ENCODE results near the gene KCNA10.
A peak's percentile ranks its signal among the peaks of the same experiment; 100 is the strongest.
"Not testable (repeated sequence)": the region's sequence is repeated elsewhere in the genome, so short reads cannot be mapped to it uniquely, and the experiment has no call there.

KCNA10 gene

DNA sequence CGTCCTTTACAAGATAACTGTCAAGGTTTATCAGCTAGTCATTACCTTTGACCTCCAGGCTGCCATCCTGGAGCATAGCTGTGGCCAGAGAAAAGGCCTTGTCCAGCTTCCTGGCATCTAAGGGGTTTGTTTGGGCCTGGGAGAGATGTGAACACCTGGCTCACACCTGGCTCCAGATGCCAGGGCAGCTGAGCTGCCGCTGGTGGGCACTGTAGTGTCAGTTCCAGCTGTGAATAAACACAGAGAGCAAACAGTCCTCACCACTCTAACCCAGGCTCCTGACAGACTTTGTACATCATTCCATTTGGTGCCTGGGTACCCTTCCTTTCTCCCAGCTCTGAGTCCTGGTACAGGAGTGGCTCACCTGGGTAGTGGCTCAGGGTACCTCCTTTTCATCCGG lies 14.3 kb upstream of the KCNA10 start:
- DNase-seq, result no peak

DNA sequence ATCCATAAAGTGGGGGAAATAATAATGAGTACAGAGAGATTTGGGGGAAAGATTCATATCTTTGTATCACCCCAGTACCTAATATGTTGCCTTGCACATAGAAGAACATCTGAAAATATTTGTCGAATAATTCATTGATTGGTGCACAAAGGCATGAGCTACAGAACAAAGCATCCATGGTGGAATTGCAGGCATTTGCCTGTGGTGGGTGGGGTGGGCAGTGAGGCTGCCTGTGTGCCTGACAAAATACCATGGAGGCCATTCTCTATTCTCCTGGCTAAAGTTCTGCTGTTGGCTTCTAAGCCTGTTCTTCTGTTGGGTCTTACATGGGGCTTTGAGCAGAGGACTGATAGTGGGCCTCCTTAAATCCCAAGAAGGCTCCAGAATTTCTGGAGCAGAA lies 10.0 kb upstream of the KCNA10 start:
- DNase-seq, result no peak

DNA sequence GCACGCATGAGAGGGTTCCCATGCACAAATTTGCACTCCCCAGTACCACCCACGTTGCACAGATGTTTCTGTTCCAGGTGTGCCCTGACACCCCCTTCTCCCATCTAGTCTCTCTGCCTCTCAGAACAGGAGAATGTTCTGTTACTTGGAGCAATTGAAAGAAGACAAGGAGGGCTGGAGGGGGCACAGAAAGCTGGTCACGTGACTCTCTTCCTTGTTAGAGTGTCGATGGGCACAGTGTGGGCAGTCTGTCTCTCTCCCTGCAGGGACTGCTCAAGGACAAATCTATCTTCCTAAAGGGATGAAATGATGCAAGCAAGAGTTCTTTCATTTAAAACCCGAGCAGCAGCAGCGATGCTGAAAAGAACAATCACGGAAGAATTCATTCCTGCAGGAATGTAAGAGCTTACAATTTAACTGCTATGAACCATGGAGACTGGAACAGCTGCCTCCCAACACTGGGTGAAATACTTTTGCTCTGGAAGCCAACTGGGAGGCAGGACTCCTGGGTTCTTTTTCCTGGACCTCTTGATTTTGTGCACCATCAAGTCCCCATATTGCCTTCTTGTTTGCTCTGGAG lies 7.3 kb upstream of the KCNA10 start:
- no peak for DNase-seq

DNA sequence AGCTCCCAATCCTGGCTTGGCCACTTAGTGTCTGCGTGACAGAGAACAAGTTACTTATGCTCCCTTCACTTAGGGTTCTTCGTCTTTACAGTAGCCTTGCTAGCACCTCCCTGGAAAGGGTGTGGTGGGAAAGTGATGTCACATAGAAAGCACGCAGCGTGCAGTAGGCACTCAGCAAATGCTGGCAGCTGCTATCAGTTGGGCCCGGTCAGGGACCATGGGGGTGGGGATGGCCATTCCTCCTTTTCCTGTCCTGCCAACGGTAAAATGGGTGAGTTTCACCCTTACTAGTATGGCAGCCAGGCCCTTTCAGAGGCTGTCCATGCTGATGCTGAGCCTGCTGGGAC lies 6.2 kb upstream of the KCNA10 start:
- DNase-seq, result no peak

DNA sequence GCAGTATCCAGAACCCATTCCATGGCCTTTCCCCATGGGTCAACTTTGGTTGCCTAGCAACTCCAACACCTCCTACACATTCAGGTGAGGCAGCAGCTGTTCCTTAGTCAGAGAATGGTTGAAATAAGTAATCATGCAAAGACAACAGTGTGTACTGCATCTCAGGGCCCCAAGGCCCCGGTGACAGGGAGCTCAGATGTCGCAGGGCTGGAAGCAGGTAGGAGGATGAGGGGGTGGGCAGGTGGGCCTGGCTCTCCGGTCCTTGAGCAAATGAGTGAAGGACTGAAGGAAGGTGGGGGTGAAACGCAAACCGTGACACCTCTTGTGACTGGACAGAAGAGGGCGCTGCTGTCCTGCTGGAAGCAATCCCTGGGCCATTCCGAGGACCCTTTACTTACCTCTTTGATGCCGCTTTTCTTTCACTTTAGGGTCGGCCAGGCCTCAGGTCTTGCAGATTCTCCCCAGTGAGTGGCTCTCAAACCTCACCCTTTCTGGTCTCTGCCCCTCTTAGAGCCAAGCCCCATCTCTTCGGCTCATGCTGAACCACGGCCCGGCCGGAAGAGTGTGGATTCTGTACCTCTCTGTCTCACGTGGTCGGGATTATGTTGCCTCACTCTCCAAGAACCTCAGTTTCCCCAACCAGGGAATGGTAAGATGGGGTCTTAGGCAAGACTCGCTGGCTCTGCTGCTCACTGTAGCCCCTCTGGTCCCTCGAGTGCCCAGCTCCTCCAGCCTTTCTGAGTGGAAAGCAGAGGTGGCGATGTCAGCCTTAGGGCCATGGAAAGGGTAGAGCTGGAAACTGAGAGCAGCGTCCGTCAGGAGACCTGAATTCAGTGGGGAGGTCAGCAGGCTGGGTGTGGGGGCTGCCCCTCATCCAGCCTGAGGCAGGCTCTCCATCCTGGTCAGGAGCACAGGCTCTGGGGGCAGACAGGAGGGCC lies 5.6 kb upstream of the KCNA10 start:
- DNase-seq, result peak; percentile 80

DNA sequence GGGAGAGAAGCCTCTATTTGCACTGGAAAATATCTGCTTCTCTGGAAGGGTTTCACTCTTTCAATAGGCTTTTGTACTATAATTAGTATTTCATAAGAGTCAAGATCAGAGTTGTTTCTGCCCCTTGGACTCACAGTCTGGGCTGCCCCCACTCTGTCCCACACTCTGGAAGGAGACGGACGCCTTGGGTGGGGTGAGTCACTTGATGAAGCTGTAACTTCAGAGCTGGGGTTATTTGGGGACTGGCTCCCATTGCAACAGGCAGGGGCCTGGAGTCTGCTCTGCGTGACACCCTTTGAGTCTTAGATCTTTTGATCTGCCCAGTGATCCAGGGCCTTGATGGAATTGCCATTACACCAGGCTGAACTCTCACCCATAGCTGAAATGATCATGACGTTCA lies 4.0 kb upstream of the KCNA10 start:
- DNase-seq, result no peak

DNA sequence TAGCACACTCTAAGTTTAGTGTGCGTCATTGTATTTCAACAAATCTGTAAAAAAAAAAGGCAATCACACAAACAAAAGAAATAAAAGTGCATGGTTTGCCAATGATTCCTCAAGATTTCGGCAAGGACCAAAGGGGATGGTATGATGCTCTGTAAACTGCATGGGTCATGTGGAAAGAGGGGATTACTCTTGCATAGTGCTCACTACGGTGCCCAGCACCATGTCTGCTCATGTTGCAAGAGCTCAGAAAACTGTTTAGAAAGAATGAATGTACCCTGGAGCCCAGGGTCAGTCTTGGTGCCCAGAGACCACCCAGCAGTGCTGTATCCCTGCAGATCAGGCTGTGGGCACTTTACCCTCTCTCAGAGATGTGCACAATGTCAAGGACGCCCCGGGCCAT lies 3.6 kb upstream of the KCNA10 start:
- DNase-seq, result no peak

DNA sequence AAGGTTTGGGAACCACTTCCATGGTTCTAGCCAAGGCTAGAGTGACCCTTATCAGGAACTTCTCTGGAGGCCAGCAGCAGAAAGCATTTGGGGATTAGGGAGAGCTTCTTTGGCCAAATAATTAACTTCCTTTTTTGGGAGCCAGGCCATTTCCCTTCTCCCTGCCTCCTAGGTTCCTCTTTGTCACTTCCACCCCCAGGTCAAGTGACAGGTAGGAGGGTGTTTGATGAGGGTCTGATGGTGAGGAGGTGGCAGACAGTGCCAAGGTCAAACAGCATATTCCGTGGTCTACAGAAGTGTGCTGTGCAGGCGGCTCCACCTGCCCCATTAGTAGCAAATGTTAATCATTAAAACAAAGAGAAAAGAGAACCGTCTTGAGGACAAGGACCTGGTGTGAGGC lies 1.9 kb upstream of the KCNA10 start:
- DNase-seq, result no peak

DNA sequence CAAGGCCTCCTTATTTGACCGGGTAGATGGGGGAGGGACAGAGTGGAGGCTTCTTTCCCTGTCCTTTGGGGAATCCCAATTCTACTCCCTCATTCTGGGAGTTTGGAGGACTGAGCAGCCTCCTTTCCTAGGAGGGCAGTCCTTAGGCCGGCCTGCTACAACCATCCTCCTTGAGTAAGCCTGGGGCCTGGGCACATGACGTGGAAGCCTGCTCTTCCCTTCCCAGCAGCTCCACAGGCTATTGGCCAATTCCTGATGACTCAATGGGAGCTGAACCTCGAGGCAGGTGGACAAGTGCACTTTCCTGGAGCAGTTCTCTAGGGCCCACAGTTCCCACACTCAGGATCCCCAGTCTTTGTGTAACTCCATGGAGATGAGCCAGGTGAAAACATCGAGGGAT lies 3.1 kb downstream of the KCNA10 start:
- DNase-seq, result no peak

DNA sequence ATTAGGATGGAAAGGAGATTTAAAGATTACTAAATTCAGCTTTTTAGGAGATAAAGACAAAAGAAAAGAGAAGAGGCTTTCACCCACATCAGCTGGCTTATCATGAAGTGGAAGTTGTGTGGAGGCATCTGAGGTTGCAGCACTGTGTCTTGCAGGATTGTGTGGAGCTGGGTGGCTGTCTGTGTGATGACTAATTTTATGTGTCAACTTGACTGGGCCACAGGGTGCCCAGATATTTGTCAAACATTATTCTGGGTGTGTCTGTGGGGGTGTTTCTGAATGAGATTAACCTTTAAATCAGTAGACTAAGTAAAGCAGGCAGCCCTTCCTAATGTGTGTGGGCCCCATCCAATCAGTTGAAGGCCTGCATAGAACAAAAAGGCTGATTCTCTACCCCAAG lies 3.9 kb downstream of the KCNA10 start:
- DNase-seq, result no peak

DNA sequence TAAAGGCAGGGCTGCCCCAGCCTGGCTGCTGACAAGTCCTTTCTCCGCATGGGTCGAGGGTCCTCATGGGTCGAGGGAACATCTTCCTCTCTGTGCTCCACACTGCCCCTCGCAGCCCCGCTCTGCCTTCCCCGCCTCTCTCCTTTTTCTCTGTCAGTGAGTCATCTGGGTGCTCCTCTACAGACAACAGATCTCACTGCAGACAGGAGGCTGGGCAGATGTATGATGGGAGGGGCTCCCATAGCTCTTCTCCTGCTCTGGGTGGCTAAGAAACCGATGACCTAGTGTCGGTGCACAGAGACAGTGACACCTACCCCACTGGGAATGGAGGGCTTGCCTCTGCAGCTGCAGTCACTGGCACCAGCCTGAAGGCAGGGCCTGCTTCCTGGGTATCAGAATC lies 5.5 kb downstream of the KCNA10 start:
- DNase-seq, result peak; percentile 95

DNA sequence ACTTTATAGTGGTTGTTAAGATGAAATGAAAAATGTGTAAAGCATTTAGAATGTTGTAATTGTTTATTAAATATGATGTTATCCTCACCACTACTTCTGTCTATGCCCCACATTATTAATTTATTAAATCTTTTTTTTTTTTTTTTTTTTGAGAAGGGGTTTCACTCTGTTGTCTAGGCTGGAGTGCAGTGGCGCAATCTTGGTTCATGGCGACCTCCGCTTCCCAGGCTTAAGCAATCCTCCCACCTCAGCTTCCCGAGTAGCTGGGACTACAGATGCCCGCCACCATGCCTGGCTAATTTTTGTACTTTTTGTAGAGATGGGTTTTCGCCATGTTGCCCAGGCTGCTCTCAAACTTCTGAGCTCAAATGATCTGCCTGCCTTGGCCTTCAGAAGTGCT lies 7.5 kb downstream of the KCNA10 start:
- DNase-seq, result no peak

DNA sequence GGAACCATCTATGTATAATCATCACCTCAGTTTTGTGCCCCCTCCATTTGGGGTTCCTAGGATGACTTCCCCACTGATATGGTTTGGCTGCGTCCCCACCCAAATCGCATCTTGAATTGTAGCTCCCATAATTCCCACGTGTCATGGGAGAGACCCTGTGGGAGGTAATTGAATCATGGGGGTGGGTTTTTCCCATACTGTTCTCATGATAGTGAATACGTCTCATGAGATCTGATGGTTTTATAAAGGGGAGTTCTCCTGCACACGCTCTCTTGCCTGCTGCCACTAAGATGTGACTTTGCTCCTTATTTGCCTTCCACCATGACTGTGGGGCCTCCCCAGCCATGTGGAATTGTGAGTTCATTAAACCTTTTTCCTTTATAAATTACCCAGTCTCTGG lies 8.1 kb downstream of the KCNA10 start:
- not testable (repeated sequence) for DNase-seq

DNA sequence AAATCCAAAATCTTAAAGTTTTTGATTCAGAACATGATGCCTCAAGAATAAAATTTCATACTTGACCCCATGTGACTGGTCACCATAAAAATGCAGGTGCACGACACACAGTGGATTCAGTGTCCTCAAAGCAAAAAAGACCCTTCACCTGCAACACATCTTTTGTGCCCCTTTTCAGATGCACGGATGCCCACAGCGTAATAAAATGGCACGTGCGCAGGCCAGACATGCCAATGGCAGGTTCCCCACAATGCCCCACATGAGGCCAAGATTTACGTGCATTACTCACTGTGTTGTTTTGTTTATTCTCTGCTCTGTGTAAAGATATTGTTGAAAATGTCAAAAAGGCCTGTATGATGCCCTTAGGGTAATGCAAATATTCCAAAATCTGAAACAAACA lies 9.3 kb downstream of the KCNA10 start:
- no peak for DNase-seq

DNA sequence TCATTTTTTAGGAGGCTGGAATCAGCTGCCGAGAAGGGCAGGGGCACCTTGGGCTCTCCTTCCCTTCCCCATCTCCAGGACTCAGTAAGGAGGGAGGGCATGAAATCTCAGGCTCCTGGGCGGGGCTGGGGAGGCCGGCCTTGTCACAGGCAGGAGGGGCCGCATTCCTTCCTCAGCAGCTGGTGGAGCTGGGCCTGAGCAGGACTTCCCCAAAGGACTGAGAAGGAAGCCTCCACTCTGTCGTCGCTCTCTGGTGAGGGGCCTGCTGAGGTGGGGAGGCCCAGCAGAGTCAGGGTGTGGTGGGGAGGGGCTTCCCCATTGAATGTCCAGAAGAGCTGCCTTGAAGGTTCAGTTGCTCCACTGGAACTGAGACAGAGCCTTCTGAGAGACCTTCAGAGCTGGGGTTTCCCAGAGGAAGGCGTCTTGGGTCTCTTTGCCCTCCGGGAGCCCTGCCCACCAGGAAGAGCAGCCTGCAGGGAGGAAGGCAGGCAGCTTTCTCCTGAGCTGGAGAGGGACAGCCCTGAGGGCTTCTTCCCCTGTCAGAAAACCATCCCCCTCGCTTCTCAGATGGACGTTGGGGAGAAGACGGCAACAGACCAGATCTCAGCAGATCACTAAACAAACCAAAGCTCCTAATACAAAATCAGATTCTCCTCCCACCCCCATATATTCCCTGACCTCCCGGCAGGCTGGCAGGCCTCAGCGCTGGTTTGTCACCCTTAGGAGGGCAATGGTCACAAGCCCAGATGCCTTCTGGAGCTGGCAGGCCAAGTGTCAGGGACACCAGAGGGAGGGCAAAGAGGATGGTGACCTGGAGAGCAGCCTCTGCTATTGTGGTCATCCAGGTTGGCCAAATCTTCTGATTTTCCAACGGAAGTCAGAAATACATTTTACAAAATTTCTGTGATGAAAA lies 10.7 kb downstream of the KCNA10 start:
- peak; percentile 89 for DNase-seq

DNA sequence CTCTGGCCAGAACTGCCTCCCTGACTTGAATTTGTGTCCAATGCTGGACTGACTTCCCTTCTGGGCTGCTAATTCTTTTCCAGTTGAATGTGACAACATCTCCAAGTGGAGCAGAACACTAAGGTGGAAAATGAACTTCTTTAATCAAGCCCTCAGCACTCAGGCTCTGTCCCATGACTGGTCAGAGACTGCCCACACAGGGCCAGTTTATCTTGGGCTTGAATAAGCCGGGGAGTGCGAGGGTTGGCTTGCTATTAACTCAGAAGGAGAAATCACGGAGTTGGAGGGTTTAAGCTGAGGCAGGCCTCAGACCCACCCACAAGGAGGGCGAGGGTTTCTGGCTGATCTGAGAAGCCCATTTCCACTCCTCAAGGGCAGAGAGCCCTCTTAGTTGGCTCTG lies 12.4 kb downstream of the KCNA10 start:
- DNase-seq, result no peak

DNA sequence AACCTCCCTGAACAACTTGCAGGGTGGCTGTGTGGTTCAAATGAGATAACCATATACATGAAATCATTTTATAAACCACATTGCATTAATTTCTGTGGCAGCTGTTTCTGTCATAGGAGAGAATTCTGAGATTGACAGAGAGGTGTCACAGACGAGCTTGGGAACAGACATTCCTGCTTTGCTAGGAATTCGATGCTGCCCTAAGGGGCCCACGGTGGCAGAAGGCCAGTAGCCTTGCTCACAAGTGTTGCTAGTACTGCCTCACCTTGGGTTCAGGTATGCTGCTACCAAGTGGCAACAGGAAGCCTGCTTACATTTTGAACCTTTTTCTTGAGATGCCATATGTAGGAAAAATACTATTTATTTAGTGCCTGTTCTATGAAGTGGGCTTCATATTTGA lies 13.4 kb downstream of the KCNA10 start:
- DNase-seq, result peak; percentile 79

DNA sequence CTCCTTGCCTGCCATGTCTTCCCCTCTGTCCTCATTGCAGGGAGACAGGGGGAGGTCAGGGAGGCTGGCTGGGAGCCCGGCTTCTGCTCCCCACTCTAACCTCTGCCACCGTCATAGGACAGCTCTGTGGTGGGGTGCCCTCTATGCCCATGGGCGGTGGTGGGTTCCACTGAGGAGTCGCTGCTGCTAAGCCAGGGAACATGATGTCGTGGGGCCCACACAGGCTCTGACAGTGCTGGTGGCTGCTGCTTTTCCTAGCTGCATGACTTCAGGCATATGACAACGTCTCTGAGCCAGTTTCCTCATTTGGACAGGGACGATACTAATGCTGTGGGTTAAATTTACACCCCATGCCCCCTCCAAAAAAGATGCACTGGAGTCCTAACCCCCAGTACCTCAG lies 14.7 kb downstream of the KCNA10 start:
- no peak for DNase-seq

DNA sequence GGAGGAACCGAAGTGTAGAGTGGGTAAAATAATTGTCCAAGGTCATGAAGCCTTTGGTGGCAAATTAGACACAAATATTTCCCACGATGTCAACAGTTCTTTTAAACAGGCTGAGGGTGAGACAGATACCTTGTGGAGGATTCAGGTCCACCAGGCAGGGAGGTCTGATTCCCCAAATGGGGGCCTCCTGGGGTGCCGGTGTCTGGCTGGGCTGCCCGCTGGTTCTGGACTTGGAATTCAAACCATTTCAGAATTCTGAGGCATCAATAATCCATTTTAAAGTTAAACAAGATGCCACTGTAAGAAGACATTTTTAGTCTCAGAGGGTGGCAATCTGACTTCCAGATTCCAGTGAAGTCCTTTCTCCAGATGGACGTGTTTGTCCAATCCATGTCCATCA lies 15.5 kb downstream of the KCNA10 start:
- no peak for DNase-seq

DNA sequence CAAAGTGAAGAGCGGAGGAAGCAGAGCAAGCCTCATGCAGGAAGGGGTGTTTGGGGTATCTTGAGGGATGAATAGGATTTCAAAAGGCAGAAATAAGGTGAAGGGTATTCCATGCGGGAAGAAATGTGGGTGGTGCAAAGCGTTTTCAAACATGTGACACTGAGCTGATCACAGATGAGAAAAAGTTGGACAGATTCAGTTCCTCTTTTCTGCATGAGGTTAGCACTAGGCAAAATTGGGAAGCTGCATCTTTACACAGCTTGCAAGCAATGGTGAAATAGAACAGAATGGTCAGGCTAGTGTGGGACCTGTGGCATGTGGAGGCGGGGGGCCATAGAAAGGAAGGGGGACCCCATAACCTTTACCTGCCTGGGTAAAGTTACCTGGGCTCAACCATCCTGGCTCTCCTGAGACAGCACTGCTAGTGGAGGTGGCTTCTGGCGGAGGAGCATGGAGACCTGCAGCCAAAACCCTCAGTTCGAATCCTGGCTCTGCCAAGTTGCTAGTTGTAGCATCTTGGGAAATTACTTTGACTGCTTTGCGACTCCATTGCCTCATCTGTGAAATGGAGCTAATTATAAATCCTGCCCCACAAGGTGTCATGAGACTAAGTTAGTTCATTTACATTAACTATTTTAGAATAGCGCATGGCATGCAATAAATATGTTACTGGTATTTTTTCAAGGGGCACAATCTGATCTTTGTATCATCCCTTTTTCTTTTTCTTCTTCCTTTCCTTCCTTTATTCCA lies 16.4 kb downstream of the KCNA10 start:
- no peak for DNase-seq

DNA sequence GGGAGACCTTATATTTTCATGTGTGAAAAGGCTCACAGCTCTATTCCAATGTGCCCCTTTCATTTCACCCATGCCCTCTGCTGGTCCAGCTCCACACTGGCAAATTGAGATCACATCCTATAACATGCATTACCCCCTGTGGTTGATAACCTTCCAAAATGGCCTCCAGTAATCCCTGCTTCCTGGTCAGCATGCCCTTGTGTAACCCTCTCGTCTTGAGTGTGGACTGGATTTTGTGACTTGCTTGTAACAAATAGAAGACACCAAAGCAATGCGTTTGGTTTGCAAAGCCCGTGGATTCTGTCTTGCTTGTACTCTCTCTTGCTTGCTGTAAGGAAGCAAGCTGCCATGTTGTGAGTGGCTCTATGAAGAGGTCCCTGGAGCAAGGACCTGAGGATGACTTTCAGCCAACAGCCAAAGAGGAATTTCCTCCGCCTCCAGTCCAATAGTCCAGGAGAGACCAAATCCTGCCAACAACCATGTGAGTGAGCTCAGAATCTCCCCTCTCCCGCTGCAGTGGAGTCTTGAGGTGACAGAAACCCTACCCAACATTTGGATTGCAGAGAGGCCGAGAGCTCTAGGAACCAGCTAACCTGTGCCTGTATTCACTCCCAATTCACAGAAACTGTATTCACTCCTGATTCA lies 17.4 kb downstream of the KCNA10 start:
- DNase-seq, result no peak

DNA sequence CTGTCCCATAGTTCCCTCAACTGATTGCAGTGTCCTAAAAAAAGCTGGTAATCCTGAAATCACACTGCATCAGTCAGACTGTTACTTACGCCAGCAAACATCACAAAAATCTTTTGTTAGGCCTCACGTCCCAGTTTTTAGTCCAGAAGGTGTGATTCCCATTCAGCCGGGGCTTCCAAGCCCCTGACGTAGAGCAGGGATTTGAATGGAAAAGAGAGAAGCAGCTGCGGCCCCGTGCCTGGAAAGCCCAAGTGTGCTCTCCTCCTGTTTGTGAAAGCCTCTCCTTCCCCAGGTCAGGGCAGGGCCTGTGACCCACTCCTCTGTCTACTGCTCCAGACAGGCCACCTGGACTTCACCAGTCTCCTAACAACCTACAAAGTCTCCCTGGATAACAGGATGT lies 20.7 kb downstream of the KCNA10 start:
- DNase-seq, result no peak

Measured in islet precursor cell (in vitro differentiated cells).